Motor neuron (in vitro differentiated cells): ENCODE data around the gene CHID1. TPM values are rescaled to one million over a fixed set of nuclear protein-coding genes. Genes with fewer than 3 reads are reported as not detected.
A peak's percentile ranks its signal among the peaks of the same experiment; 100 is the strongest.

Experiments
- ATAC-seq, 8 experiments: fragments of 200-7000 bp; cut with Tn5 transposase; replicated peaks in 6 of 8; 2 replicates each; pipeline ENCODE4 v1.8.0; 2021; ENCODE audit warnings: mild to moderate bottlenecking in 8 of 8, moderate library complexity in 8 of 8
- H3K27ac ChIP-seq, 2 donors: fragments of 250-450 bp; sonication (Bioruptor Pico); 2 replicates each; pipeline ENCODE4 v1.9.0; 2021; ENCODE audit warnings: antibody characterized with exemption in 2 of 2, mild to moderate bottlenecking in 2 of 2, moderate library complexity in 1 of 2
- H3K4me1 ChIP-seq, 2 donors: fragments of 250-450 bp; sonication (Bioruptor Pico); replicated peaks in 1 of 2; 2 replicates each; pipeline ENCODE4 v1.6.1; 2021; ENCODE audit warnings: antibody characterized with exemption in 2 of 2, mild to moderate bottlenecking in 2 of 2, moderate library complexity in 1 of 2
- H3K4me3 ChIP-seq, 5 donors: fragments of 250-450 bp; sonication (Bioruptor Pico); 2 replicates each; pipeline ENCODE4 v1.9.0; 2021; ENCODE audit warnings: antibody characterized with exemption in 5 of 5, mild to moderate bottlenecking in 5 of 5, moderate library complexity in 4 of 5
- WGBS, 10 experiments: fragments of 450-650 bp; shearing (Covaris generic); methylation state at CpG; one replicate each; pipeline ENCODE4 v1.0.0; 2022; 5-methylcytosine and 5-hydroxymethylcytosine counted together
- in situ Hi-C, 9 experiments: fragments of 400-800 bp; cut with MboI; loops; one replicate each; pipeline ENCODE4 v1.15.0; 2021; ENCODE audit warnings: low sequenced_read_pairs in 9 of 9, low pct_unique_long_range_greater_than_20kb in 2 of 9; ENCODE audit not compliant: unreplicated experiment in 9 of 9
- total RNA-seq, 8 experiments: library from RNA; unstranded; fragments of 300-600 nt; gene quantifications; 2 replicates each; pipeline versions ENCODE4 v1.2.3 to v1.2.4, GENCODE V29; 2022

Gene CHID1
- total RNA-seq: 10 to 100 TPM; 48.5 to 96.3 (median 66.8) TPM

- 0% methylated on average over 1 of the region's 59 CpGs; no CpG with 5 or more reads in 9 of the 10 experiments for WGBS, 10 experiments
- in situ Hi-C loops: no loop called here
- peaks cover 13 to 14% of the 10 kb centered on the region in 2 donors for H3K4me1 ChIP-seq
- ATAC-seq: peak; percentile 88 to 96 (median 94)
- H3K27ac ChIP-seq: peak within 1 kb of the TSS; percentile 82 to 85
- H3K4me3 ChIP-seq: peak within 1 kb of the TSS; percentile 75 to 98 (median 96)
Measured at GRCh38 chr11:910589-911030, at the start of gene CHID1. TSS of gene CHID1 (minus strand) at chr11:910810. CDS start at chr11:904816, 5,994 bp downstream.

- WGBS, 10 experiments: 83 to 100% (median 94%) methylated on average over 1 to 9 of the region's 10 CpGs; no CpG with 5 or more reads in 5 of the 10 experiments
- Histone ChIP-seq H3K4me3 (no peak overlapping the region), H3K27ac (no peak overlapping the region), H3K4me1 (peaks cover 12 to 16% of the 10 kb centered on the region in 2 donors)
- ATAC-seq: no peak
- in situ Hi-C loops: no loop called here
Measured at GRCh38 chr11:959608-960007, 49.0 kb upstream of the CHID1 start.

GRCh38 chr11:959027-959426 is 48.4 kb upstream of the CHID1 start:
- 73 to 90% (median 83%) methylated on average over 1 to 10 of the region's 14 CpGs; no CpG with 5 or more reads in 4 of the 10 experiments for WGBS, 10 experiments

GRCh38 chr11:958101-958500 is 47.5 kb upstream of the CHID1 start:
- no peak overlapping the region for H3K27ac ChIP-seq
- H3K4me3 ChIP-seq: no peak overlapping the region
- 80 to 98% (median 87%) methylated on average over 2 to 7 of the region's 7 CpGs; no CpG with 5 or more reads in 5 of the 10 experiments for WGBS, 10 experiments
- no peak for ATAC-seq
- peaks cover 14 to 26% of the 10 kb centered on the region in 2 donors for H3K4me1 ChIP-seq
- in situ Hi-C loops: no loop called here

More at GRCh38 chr11:959027-959426, 48.4 kb upstream of the CHID1 start:
- peaks cover 12 to 17% of the 10 kb centered on the region in 2 donors for H3K4me1 ChIP-seq
- no peak overlapping the region for H3K27ac ChIP-seq
- ATAC-seq: no peak
- no peak overlapping the region for H3K4me3 ChIP-seq
- in situ Hi-C loops: no loop called here

GRCh38 chr11:957212-957920 is 46.8 kb upstream of the CHID1 start:
- in situ Hi-C loops: no loop called here
- no peak overlapping the region for H3K4me3 ChIP-seq
- peaks cover 15 to 32% of the 10 kb centered on the region in 2 donors for H3K4me1 ChIP-seq
- ATAC-seq: peak in 4 of 8 experiments; percentile 11 to 70 (median 53)
- WGBS, 10 experiments: 56 to 100% (median 89%) methylated on average over 1 to 7 of the region's 11 CpGs; no CpG with 5 or more reads in 2 of the 10 experiments
- H3K27ac ChIP-seq: no peak overlapping the region

GRCh38 chr11:955154-956063 is 44.8 kb upstream of the CHID1 start:
- H3K27ac ChIP-seq: no peak overlapping the region
- ATAC-seq: peak in 3 of 8 experiments; percentile 61 to 73 (median 72)
- in situ Hi-C loops: no loop called here
- WGBS, 10 experiments: 64 to 90% (median 81%) methylated on average over 2 to 8 of the region's 15 CpGs; no CpG with 5 or more reads in 5 of the 10 experiments
- peaks cover 18 to 37% of the 10 kb centered on the region in 2 donors for H3K4me1 ChIP-seq
- H3K4me3 ChIP-seq: no peak overlapping the region

- ATAC-seq: no peak
- no peak overlapping the region for H3K27ac ChIP-seq
- in situ Hi-C loops: no loop called here
- WGBS, 10 experiments: 75 to 100% (median 88%) methylated on average over 2 to 5 of the region's 5 CpGs; no CpG with 5 or more reads in 2 of the 10 experiments
- peaks cover 18 to 37% of the 10 kb centered on the region in 2 donors for H3K4me1 ChIP-seq
- no peak overlapping the region for H3K4me3 ChIP-seq
Measured at GRCh38 chr11:954392-955153, 44.0 kb upstream of the CHID1 start.

GRCh38 chr11:953512-953911 is 42.9 kb upstream of the CHID1 start:
- Histone ChIP-seq H3K4me1 (peaks cover 18 to 37% of the 10 kb centered on the region in 2 donors), H3K27ac (peak overlapping the region in 1 of 2 donors; percentile 67), H3K4me3 (no peak overlapping the region)
- ATAC-seq: peak in 4 of 8 experiments; percentile 43 to 72 (median 50)
- in situ Hi-C loops: no loop called here
- 37 to 100% (median 79%) methylated on average over 1 to 9 of the region's 13 CpGs; no CpG with 5 or more reads in 3 of the 10 experiments for WGBS, 10 experiments

- in situ Hi-C loops: no loop called here
- 33 to 100% (median 67%) methylated on average over 3 to 15 of the region's 18 CpGs; no CpG with 5 or more reads in 2 of the 10 experiments for WGBS, 10 experiments
- H3K27ac ChIP-seq: peak overlapping the region in 1 of 2 donors; percentile 67
- no peak overlapping the region for H3K4me3 ChIP-seq
- H3K4me1 ChIP-seq: peaks cover 16 to 37% of the 10 kb centered on the region in 2 donors
- ATAC-seq: peak in 7 of 8 experiments; percentile 48 to 95 (median 81)
Measured at GRCh38 chr11:952406-953385, 42.1 kb upstream of the CHID1 start.

GRCh38 chr11:951507-951906 is 40.9 kb upstream of the CHID1 start:
- Histone ChIP-seq H3K27ac (peak overlapping the region in 1 of 2 donors; percentile 8), H3K4me1 (peaks cover 8 to 34% of the 10 kb centered on the region in 2 donors), H3K4me3 (no peak overlapping the region)
- WGBS, 10 experiments: 80 to 100% (median 94%) methylated on average over 1 to 5 of the region's 9 CpGs; no CpG with 5 or more reads in 2 of the 10 experiments
- no peak for ATAC-seq
- in situ Hi-C loops: no loop called here

- Histone ChIP-seq H3K27ac (no peak overlapping the region), H3K4me1 (peaks cover 38 to 46% of the 10 kb centered on the region in 2 donors), H3K4me3 (no peak overlapping the region)
- WGBS, 10 experiments: 80 to 100% (median 100%) methylated on average over 1 to 4 of the region's 4 CpGs
- in situ Hi-C loops: no loop called here
- ATAC-seq: no peak
Measured at GRCh38 chr11:947744-948143, 37.1 kb upstream of the CHID1 start.
